ENCODE results near the gene EOGT.

Gene EOGT

GRCh38 chr3:69032142-69032541 lies 18.7 kb upstream of the EOGT start:
- DNase-seq: no peak
- Histone ChIP-seq H3K4me3 (no peak overlapping the region), H3K4me1 (no peaks in the 10 kb centered on the region), H3K9me3 (no peaks in the 10 kb centered on the region), H3K36me3 (peaks cover 71 to 91% (median 80%) of the 10 kb centered on the region in 3 donors), H3K27me3 (no peaks in the 10 kb centered on the region), H3K27ac (no peak overlapping the region)
- TF ChIP-seq CTCF (IDR thresholded peaks at IDR 0.05): no peak
- intact Hi-C loops (cut with DNase I; ENCODE audit: low total_unique reads): no loop called here

- Histone ChIP-seq H3K4me3 (no peak overlapping the region), H3K27ac (no peak overlapping the region), H3K27me3 (no peaks in the 10 kb centered on the region), H3K9me3 (no peaks in the 10 kb centered on the region), H3K36me3 (peaks cover 74 to 92% (median 79%) of the 10 kb centered on the region in 3 donors), H3K4me1 (no peaks in the 10 kb centered on the region)
- no peak for TF ChIP-seq CTCF (IDR thresholded peaks at IDR 0.05)
- intact Hi-C loops (cut with DNase I; ENCODE audit: low total_unique reads): no loop called here
- DNase-seq: no peak
Measured at GRCh38 chr3:69031635-69032034, 18.2 kb upstream of the EOGT start.

GRCh38 chr3:69020857-69021256 lies 7.4 kb upstream of the EOGT start:
- Histone ChIP-seq H3K9me3 (no peaks in the 10 kb centered on the region), H3K36me3 (peaks cover 21 to 39% (median 36%) of the 10 kb centered on the region in 3 donors), H3K27ac (no peak overlapping the region), H3K4me3 (no peak overlapping the region), H3K27me3 (no peaks in the 10 kb centered on the region), H3K4me1 (peaks cover 0 to under 1% (median 0%) of the 10 kb centered on the region in 4 donors)
- DNase-seq: no peak
- TF ChIP-seq CTCF (IDR thresholded peaks at IDR 0.05): no peak
- intact Hi-C loops (cut with DNase I; ENCODE audit: low total_unique reads): no loop called here

GRCh38 chr3:69020424-69020823 lies 6.9 kb upstream of the EOGT start:
- Histone ChIP-seq H3K4me3 (no peak overlapping the region), H3K9me3 (no peaks in the 10 kb centered on the region), H3K27ac (no peak overlapping the region), H3K36me3 (peaks cover 19 to 35% (median 31%) of the 10 kb centered on the region in 3 donors), H3K27me3 (no peaks in the 10 kb centered on the region), H3K4me1 (peaks cover 0 to 4% (median 0%) of the 10 kb centered on the region in 4 donors)
- TF ChIP-seq CTCF (IDR thresholded peaks at IDR 0.05): no peak
- intact Hi-C loops (cut with DNase I; ENCODE audit: low total_unique reads): no loop called here
- no peak for DNase-seq

GRCh38 chr3:69016901-69017300 lies 3.4 kb upstream of the EOGT start:
- intact Hi-C loops (cut with DNase I; ENCODE audit: low total_unique reads): loop anchor here (10.0 kb wide), 1 partner anchor 68 kb away; the partner anchor contains the start of genes ARL6IP5 and UBA3
- peaks cover 5 to 11% (median 7%) of the 10 kb centered on the region in 3 donors for H3K36me3 ChIP-seq
- TF ChIP-seq CTCF (IDR thresholded peaks at IDR 0.05): no peak
- H3K4me1 ChIP-seq: peaks cover 0 to 25% (median 9%) of the 10 kb centered on the region in 4 donors
- H3K4me3 ChIP-seq: no peak overlapping the region
- H3K27ac ChIP-seq: no peak overlapping the region
- DNase-seq: no peak
- H3K27me3 ChIP-seq: no peaks in the 10 kb centered on the region
- no peaks in the 10 kb centered on the region for H3K9me3 ChIP-seq

GRCh38 chr3:69016102-69016501 lies 2.6 kb upstream of the EOGT start:
- Histone ChIP-seq H3K27ac (no peak overlapping the region), H3K36me3 (peaks cover 0 to 3% (median 0%) of the 10 kb centered on the region in 3 donors), H3K9me3 (no peaks in the 10 kb centered on the region), H3K4me3 (no peak overlapping the region), H3K27me3 (no peaks in the 10 kb centered on the region), H3K4me1 (peaks cover 0 to 33% (median 14%) of the 10 kb centered on the region in 4 donors)
- no peak for TF ChIP-seq CTCF (IDR thresholded peaks at IDR 0.05)
- DNase-seq: no peak
- intact Hi-C loops (cut with DNase I; ENCODE audit: low total_unique reads): loop anchor here (10.0 kb wide), 1 partner anchor 69 kb away; the partner anchor contains the start of genes ARL6IP5 and UBA3
